GM19043 (cell line): ENCODE results near the gene SUSD3.

Source experiments
- ATAC-seq: cut with Tn5 transposase; IDR thresholded peaks from one replicate; pipeline ENCODE4 v1.9.1; 2021; ENCODE audit warnings: low read depth; ENCODE audit not compliant: unreplicated experiment

Gene SUSD3

GRCh38 chr9:93028448-93029006 is 30.0 kb upstream of the SUSD3 start:
- no peak for ATAC-seq

GRCh38 chr9:93030642-93031628 is 27.6 kb upstream of the SUSD3 start:
- ATAC-seq, result no peak

GRCh38 chr9:93031629-93032430 is 26.7 kb upstream of the SUSD3 start:
- ATAC-seq, result no peak

GRCh38 chr9:93032545-93032944 is 26.0 kb upstream of the SUSD3 start:
- no peak for ATAC-seq

GRCh38 chr9:93033531-93033930 is 25.0 kb upstream of the SUSD3 start:
- ATAC-seq, result no peak

- no peak for ATAC-seq
Observed at GRCh38 chr9:93035106-93035660, 23.3 kb upstream of the SUSD3 start.

GRCh38 chr9:93035821-93036351 is 22.6 kb upstream of the SUSD3 start:
- no peak for ATAC-seq

GRCh38 chr9:93036887-93037475 is 21.5 kb upstream of the SUSD3 start:
- no peak for ATAC-seq

GRCh38 chr9:93037476-93037971 is 21.0 kb upstream of the SUSD3 start:
- no peak for ATAC-seq

- no peak for ATAC-seq
Observed at GRCh38 chr9:93038918-93039317, 19.6 kb upstream of the SUSD3 start.

- no peak for ATAC-seq
Observed at GRCh38 chr9:93039456-93039855, 19.0 kb upstream of the SUSD3 start.

- no peak for ATAC-seq
Observed at GRCh38 chr9:93039976-93040375, 18.5 kb upstream of the SUSD3 start.

GRCh38 chr9:93040409-93040808 is 18.1 kb upstream of the SUSD3 start:
- no peak for ATAC-seq

- no peak for ATAC-seq
Observed at GRCh38 chr9:93041108-93041802, 17.2 kb upstream of the SUSD3 start.

GRCh38 chr9:93043122-93043521 is 15.4 kb upstream of the SUSD3 start:
- ATAC-seq, result no peak

- no peak for ATAC-seq
Observed at GRCh38 chr9:93045521-93045920, 13.0 kb upstream of the SUSD3 start.

GRCh38 chr9:93048566-93049448 is 9.7 kb upstream of the SUSD3 start:
- no peak for ATAC-seq

- ATAC-seq, result no peak
Observed at GRCh38 chr9:93049491-93049890, 9.0 kb upstream of the SUSD3 start.
